ENCODE results near the gene NTRK3.

Gene NTRK3

DNA sequence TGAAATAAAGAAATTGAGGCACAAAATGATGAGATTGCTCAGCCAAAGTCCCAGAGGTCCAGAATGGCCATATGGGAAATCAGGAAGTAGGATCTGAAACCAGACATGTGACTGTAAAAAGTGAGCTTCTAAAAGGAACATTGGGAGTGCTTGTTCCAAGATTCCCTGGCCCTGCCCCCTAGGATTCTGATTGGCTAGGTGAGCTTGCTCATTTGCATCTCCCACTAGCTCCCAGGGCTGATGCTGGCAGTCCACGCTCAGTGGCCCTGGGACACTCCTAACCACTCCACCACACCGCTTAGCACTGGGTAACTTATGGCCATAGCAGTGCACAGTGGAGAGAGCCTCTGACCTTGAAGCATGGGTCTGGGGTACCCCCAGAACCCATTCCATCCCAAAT is 326.7 kb downstream of the NTRK3 start:
- DNase-seq: no peak

DNA sequence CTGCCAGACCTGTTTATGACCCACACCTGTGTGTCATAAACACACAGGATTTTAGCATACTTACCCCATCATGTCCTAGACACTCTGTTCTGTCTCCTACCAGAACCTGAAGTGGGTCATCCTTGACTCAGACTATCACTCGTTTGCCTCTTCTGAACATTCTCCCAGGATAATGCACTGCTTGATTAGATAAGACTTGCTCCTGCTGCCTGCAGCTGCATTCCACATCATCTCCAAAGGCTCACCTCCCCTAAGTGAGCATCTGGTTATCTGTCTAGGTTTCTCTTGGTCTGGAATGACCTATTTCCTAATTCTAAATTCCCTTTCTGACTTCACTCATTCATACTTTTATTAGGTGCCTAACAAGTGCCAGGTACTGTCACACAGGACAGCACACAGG is 332.1 kb downstream of the NTRK3 start:
- DNase-seq: no peak

- no peak for DNase-seq
Observed at GRCh38 chr15:87919064-87919463, 337.5 kb downstream of the NTRK3 start.

DNA sequence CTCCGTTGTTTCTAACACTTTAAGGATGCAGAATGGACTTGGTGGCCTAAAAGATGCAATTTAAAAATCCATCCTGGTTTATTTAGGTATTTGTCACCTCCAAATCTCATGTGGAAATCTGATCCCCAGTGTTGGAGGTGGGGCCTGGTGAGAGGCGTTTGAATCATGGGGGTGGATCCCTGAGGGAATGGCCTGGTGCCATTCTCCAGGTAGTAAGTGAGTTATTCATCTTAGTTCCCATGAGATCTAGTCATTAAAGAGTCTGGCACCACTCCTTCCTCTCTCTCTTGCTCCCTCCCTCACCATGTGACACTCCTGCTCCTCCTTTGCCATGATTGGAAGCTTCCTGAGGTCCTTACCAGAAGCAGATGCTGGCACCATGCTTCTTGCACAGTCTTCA is 339.1 kb downstream of the NTRK3 start:
- no peak for DNase-seq

DNA sequence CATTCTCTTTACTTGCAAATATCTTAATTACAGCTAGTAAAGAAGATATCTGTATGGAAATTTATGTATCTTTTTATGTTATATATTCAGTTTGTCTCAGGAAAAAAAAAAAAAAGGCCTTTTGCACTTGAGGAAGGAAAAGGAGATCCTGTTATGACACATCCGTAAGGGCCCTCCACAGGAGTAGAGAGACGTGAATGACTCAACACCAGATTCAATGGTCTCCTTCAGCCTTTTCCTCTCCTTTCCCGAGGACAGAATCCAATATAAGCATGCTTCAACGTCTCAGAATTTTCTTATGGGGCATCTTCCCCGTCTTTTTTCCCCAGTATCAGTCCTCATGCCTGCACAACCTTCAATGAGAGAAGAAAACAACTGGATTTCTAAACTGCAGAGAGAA is 340.3 kb downstream of the NTRK3 start:
- DNase-seq: no peak

DNA sequence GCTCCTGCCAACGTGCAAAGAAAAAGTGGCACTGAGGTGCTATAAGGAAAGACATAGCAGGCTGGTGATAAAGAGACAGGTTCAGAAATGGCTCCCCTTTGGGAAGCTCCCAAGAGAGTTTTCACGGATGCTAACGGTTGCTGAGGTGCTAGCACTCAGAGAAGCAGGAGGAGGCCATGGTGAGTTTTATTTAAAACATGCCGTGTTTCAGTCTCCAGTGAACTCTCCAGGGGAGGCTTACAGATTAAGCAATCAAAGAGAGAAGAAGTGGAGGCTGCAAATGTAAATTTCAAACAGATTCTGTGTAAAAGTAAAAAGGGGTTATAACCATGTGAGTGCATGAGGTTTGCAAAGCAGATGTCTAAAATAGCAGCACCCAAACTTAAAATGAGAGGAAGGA is 346.2 kb downstream of the NTRK3 start:
- no peak for DNase-seq

DNA sequence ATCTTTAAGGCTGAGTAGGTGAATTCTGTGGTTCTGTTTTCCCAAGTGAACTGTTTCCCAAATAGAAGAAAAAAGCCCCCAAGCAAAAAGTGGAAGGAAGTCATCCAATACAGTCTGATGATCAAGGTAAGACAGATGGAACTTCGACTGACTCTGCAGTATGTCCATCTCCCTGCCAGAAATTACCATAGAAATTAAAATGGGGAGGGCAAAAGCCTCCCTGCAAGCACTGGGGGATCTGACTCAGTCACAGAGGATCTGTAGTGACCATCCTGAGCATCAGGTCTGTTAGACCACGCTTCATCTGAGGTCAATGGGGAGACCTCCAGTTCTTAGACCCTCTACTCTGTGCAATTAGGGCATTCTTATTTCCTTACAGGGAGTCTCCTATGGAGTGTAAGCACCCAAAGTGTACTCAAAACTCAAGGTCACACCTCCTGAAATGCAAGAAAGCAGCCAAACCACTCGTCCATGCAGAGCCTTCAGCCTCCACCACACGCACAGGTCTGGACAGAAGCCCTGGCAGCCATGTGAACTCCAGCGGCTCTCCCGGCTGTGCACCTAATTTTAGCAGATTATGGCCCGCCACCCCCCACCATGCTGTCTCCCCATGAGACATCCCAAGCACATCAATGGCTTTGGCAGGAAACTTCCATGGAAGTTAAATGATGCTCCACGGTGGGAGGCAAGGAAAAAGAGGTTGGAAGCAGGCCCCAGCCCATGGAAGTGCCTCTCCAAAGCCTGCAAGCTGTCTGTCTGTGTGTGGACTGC is 348.7 kb downstream of the NTRK3 start:
- no peak for DNase-seq

DNA sequence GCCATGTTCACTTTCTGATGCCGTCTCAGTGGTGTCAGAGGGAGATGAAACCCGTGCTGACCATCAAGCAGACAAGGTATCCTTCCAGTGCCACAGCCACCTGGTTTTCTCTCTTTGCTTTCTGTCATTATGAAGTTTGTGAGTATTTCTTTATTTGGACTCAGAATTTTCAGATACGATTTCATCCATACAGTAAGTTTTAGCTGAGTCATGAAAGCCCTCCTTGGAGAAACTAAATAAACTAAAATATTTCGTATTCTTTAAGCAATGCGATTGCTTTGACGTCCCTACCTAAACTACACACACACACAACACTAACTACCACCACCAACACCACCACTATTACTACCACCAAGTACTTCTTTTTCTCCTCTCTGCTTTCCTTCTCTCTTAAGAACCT is 350.1 kb downstream of the NTRK3 start:
- DNase-seq: no peak

- DNase-seq: no peak
Observed at GRCh38 chr15:87902772-87903426, 353.6 kb downstream of the NTRK3 start.

- DNase-seq: no peak
Observed at GRCh38 chr15:87901926-87902690, 354.4 kb downstream of the NTRK3 start.

- no peak for DNase-seq
Observed at GRCh38 chr15:87901008-87901407, 355.5 kb downstream of the NTRK3 start.

DNA sequence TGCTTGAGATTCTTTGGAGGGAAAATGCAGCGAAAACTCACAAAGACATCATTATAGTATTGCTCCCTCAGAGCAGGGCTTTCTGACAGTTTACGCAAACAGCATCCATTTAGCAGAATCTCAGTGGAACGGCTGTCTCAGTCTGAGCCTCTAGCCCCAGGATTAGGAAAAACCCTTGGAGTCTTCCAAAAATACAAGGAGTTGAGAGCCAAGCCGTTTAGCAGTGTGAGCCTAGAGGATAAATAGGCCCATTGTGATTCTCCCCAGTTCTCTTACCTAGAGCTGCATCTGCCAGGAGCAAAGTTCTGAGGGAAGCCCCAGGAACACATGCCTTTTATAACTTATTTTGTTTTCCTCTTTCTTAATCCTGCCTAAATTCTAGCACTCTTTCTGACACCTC is 359.6 kb downstream of the NTRK3 start:
- no peak for DNase-seq

- no peak for DNase-seq
Observed at GRCh38 chr15:87887177-87887576, 369.4 kb downstream of the NTRK3 start.

DNA sequence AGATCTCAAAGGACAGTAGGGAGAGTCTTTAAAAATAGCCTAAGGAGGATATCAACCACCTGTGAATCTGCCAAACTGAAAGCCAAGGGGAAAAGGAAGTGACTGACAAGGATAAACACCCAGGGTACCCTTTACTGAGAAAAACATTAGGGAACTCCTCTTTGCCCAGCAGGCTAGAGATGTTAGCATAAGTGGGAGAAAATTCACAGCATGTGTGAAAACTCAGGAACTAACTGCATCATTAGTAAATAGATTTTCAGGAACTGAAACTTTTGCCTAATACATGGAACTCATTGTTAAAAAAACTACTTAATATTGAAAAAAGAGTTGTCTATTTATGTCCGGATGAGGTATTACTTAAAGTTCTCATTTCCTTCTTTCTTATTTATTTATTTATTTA is 375.5 kb downstream of the NTRK3 start:
- no peak for DNase-seq

DNA sequence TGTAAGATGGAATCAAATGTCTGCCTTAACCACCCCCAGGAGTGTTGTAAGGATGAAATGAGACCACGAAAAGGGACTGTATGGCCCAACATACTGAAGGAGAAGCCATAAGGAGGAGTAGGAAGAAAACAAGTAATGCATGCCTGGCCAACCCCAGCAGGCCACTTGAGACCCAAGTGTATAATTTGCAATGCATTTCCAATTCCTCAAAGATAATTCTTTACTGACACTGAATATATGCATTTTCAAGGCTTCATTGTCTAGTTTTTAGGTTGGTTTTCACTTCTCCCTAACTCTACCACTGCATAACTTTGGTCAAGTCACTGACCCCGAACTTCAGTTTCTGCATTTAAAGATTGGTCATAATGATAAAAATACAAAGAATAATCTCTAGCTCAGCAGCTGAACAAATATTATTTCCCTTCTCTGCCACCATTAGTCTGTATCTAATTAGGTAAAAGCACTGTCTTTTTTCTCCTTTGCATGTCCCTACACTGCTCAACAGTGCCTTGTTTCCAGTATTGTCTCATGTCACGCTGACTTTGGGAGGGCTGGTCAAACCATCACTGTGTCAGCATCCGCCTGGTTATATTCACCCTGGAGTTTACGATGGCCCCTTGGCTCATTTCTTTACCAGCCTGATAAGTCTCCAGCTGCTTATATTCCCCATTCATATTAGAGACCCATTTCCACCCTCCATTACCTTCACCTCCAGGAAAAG is 378.6 kb downstream of the NTRK3 start:
- DNase-seq: no peak

GRCh38 chr15:87877114-87877810 is 379.3 kb downstream of the NTRK3 start:
- no peak for DNase-seq

DNA sequence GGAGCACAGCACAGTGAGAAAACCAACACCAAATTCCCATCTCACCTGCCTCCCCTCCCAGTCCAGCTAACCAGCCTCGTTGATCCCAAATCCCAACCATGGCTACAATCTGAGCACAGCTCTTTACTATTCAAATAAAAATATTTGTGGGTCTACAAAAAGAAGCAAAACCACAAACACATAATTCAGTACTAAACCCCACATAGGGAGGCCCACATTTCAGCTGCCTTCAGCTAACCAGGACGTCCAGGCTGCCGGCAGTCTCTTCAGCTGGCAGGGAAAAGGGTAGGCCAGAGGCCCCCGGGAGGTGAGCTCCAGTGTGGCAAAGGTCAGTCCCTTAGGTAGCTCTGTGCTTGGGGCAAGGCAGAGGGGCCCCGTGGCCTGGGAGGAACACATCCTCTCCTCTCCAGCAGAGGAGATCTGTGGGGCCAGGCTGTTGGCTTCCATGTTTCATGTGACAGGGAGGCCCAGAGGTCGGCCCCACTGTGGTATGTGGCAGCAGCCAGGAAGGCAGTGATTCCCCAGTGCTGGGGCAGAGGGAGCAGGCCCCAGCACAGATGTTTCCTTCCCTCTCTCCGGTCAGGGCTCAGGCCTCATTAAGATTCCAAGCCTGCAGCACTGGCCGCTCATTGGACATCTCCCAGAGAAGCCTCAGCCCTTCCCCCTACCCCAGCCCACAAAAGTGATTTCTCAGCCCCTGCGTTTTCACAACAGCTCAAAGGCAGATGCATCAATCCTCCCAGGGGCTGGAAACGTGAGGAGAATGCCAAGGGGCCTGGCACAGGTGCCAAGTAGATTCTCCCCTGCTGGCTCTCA is 381.4 kb downstream of the NTRK3 start:
- DNase-seq: no peak

- no peak for DNase-seq
Observed at GRCh38 chr15:87873516-87873915, 383.0 kb downstream of the NTRK3 start.

DNA sequence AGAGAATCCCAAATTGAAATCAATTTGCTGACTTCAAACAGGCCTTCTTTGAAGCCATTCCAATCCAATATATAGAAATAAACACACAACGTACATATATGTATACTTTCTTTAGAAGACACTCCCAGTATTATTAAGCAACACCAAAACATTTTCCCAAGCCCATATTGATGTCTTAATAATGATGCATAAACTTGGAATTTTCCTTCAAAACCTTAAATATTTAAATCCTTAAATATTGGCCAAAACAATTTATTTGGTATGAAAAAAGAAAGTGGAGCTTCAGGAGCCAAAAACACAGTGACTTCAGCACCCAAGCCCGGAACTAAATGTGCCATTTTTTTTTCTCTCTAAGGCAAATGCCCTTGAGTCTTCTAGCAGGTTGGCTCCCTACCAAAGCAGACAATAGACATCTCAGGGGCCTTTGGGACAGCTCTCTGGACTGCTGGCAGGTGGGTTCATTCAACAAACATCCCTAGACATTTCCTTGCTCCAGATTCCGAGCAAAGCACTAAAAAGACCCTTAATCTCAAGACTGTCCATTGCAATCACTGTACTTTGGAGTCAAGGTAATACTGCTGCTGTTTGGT is 384.7 kb downstream of the NTRK3 start:
- no peak for DNase-seq

GRCh38 chr15:87871258-87871681 is 385.3 kb downstream of the NTRK3 start:
- DNase-seq: no peak

- no peak for DNase-seq
Observed at GRCh38 chr15:87866961-87867360, 389.6 kb downstream of the NTRK3 start.
